ENCODE data around the gene JAKMIP1.

Gene JAKMIP1

DNA sequence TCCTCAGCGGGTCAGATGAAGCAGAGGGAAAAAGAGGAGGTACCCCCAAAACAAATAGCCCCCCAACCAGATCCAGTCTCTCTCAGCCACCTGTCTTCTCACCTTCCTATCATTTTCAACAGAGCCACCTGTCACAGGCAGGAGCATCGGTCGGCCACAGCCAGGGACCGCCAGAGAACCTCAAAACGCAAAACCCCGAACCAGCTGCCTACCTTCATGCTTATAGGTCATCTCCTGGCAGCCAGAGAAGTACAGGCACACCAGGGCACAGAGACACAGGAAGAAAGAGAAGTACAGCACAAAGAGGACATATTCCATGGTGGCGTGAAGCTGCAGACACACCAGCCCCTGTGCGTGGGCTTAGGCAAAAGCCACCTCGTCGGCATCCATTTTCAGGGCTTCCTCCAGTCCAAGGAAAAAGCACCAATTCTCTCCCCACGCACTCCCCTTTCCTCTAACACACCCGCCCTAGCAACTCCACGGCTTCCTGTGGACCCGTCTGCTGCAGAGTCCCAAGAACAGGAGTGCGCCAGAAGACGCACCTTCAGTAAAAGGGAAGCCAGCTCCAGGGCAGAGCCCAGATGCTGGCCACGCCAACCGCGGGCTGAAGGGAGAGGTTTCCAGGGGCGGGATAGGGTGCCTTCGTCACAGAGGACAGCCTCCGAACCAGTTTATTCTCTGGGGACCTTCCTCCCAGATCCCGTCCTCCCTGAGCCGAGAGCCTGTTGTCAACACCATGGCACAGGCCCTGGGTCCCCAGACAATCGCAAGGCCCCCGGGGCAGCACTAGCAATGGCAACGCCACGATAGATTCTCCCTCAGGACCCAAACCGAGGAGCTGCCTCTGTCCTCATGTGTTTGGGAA, 130.3 kb downstream of the JAKMIP1 start:
- no peak for DNase-seq (ENCODE audit: low read depth)
- TF ChIP-seq, protein P1, sequence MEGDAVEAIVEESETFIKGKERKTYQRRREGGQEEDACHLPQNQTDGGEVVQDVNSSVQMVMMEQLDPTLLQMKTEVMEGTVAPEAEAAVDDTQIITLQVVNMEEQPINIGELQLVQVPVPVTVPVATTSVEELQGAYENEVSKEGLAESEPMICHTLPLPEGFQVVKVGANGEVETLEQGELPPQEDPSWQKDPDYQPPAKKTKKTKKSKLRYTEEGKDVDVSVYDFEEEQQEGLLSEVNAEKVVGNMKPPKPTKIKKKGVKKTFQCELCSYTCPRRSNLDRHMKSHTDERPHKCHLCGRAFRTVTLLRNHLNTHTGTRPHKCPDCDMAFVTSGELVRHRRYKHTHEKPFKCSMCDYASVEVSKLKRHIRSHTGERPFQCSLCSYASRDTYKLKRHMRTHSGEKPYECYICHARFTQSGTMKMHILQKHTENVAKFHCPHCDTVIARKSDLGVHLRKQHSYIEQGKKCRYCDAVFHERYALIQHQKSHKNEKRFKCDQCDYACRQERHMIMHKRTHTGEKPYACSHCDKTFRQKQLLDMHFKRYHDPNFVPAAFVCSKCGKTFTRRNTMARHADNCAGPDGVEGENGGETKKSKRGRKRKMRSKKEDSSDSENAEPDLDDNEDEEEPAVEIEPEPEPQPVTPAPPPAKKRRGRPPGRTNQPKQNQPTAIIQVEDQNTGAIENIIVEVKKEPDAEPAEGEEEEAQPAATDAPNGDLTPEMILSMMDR (IDR thresholded peaks at IDR 0.05; ENCODE audit: low read depth, low read length, missing control alignments): no peak
- no peak overlapping the region for H3K4me3 ChIP-seq (ENCODE audit: low read depth, low read length)

DNA sequence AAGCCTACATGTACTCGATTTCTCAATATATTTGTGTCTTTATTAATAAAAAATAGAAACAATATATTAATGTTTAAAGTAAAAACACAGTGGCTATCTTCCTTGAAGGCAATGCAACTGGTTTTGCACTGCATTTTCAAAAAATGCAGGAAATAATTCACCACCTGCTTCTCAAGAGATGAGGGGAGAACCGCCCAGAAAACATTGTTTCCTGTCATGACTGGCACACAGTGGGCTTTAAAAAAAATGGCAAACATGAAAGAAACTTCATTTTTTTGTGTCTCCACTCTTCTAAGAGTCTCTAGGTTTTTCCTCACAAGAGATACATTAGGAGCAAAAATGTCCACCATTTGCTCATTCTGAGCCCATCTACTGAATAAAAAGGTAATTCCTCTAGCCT, 131.4 kb downstream of the JAKMIP1 start:
- no peak for DNase-seq (ENCODE audit: low read depth)
- TF ChIP-seq, protein P1 (IDR thresholded peaks at IDR 0.05; ENCODE audit: low read depth, low read length, missing control alignments): no peak
- no peak overlapping the region for H3K4me3 ChIP-seq (ENCODE audit: low read depth, low read length)

DNA sequence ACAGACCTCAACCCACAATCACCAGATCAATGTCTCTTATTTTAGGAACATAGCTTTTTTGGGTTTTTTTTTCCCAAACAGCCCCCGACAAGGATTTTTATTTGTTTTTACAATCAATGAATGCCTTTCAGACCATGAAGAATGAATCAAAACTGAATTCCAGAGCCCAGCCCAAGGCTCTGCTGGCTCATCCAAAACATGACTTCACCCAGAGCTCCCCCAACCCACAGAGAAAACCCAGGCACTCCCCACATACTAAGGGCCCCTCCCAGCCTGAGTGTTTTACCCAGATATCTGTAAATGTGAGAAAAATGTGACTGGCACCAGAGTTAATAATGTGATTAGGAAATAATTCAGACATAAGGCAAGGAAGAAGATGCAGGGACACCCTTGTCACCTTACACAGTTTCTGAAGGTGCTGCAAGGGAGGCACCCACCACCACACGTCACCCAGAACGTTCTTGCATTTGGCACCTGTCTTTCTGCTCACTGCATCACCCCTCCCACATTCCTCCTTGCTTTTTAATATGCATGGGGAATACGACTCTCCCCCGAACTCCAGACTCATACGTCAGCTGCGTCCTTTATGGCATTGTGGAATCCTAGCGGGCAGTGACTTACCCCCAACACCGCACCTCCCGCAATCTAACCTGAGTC, 134.3 kb downstream of the JAKMIP1 start:
- TF ChIP-seq, protein P1 (IDR thresholded peaks at IDR 0.05; ENCODE audit: low read depth, low read length, missing control alignments): no peak
- no peak overlapping the region for H3K4me3 ChIP-seq (ENCODE audit: low read depth, low read length)
- DNase-seq (ENCODE audit: low read depth): no peak

DNA sequence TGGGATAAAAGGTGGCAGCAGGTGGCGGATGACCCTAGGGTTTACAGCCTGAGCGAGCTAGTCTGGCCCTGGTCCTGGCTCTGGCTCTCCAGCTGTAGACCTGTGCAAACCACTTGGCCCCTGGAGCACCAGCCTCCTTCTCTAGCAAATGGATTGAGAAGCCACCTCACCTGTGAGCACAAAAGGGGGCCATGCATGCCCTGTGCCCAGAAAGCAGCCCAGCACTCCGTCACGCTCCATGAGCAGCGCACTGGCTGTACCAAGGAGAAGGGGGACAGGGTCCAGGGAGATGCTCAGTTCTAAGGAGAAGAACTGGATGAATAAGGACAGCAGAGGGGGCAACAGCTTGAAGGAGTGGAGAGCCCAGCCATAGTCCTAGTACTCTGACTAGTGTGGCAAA, 135.2 kb downstream of the JAKMIP1 start:
- TF ChIP-seq, protein P1 (IDR thresholded peaks at IDR 0.05; ENCODE audit: low read depth, low read length, missing control alignments): no peak
- no peak overlapping the region for H3K4me3 ChIP-seq (ENCODE audit: low read depth, low read length)
- DNase-seq (ENCODE audit: low read depth): no peak

DNA sequence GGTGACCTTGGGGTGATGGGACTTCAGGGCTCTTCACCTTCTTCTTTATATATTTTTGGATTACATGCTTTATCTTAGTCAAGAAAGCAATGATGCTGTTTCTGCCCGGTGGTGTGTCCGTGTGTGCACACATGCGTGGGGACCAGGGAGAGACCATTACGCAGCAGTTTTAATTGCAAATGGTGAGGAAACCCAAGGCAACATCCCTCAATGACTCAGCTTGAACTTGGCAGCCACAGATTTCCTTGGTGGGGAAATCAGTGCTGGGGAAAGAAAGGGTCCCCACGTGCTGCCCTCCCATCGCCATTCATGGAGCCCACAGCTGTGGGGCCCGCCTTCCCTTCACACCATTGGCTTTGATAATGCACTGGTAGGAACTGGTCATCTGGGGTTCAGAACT, 136.0 kb downstream of the JAKMIP1 start:
- TF ChIP-seq, protein P1 (IDR thresholded peaks at IDR 0.05; ENCODE audit: low read depth, low read length, missing control alignments): no peak
- H3K4me3 ChIP-seq (ENCODE audit: low read depth, low read length): no peak overlapping the region
- no peak for DNase-seq (ENCODE audit: low read depth)

DNA sequence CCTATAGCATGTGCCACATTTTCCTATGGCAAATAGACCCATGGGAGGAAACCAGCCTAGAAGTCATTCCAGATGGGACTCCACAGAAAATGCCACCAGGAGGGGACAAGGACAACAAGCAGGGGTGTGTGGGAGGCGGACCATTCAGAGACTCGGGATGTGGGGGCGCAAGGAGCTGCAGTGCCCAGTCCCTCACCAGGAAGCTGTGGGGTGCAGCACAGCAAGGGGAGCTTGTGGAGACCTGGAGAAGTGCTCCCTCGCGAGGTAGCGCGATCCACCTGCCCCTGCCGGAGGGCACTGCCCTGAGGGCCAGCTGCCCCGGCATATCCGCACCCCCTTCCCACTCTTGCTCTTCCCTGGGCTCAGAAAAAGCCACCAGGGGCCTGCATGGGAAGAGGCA, 136.7 kb downstream of the JAKMIP1 start:
- DNase-seq (ENCODE audit: low read depth): no peak
- TF ChIP-seq, protein P1 (IDR thresholded peaks at IDR 0.05; ENCODE audit: low read depth, low read length, missing control alignments): no peak
- H3K4me3 ChIP-seq (ENCODE audit: low read depth, low read length): no peak overlapping the region
